Measurements from ENCODE around the gene PICALM.

The PICALM gene

GRCh38 chr11:86014221-86014620 lies 54.7 kb downstream of the PICALM start:
- no peak for DNase-seq
- Histone ChIP-seq H3K9me3 (ENCODE audit: severe bottlenecking) (no peaks in the 10 kb centered on the region), H3K4me3 (ENCODE audit: low read depth, low read length) (no peak overlapping the region), H3K36me3 (peaks cover 33% of the 10 kb centered on the region), H3K27ac (no peak overlapping the region), H3K27me3 (ENCODE audit: insufficient read depth, low read depth, severe bottlenecking) (no peaks in the 10 kb centered on the region)
- TF ChIP-seq CTCF (IDR thresholded peaks at IDR 0.05; ENCODE audit: low read depth, low read length), result no peak

GRCh38 chr11:86013713-86014112 lies 55.2 kb downstream of the PICALM start:
- peaks cover 33% of the 10 kb centered on the region for H3K36me3 ChIP-seq
- H3K4me3 ChIP-seq (ENCODE audit: low read depth, low read length), result no peak overlapping the region
- DNase-seq, result no peak
- no peaks in the 10 kb centered on the region for H3K27me3 ChIP-seq (ENCODE audit: insufficient read depth, low read depth, severe bottlenecking)
- no peaks in the 10 kb centered on the region for H3K9me3 ChIP-seq (ENCODE audit: severe bottlenecking)
- H3K27ac ChIP-seq, result no peak overlapping the region
- TF ChIP-seq CTCF (IDR thresholded peaks at IDR 0.05; ENCODE audit: low read depth, low read length), result no peak

GRCh38 chr11:86011175-86011574 lies 57.7 kb downstream of the PICALM start:
- no peak overlapping the region for H3K4me3 ChIP-seq (ENCODE audit: low read depth, low read length)
- no peak for DNase-seq
- H3K27ac ChIP-seq, result no peak overlapping the region
- no peaks in the 10 kb centered on the region for H3K9me3 ChIP-seq (ENCODE audit: severe bottlenecking)
- H3K36me3 ChIP-seq, result peaks cover 42% of the 10 kb centered on the region
- H3K27me3 ChIP-seq (ENCODE audit: insufficient read depth, low read depth, severe bottlenecking), result no peaks in the 10 kb centered on the region
- TF ChIP-seq CTCF (IDR thresholded peaks at IDR 0.05; ENCODE audit: low read depth, low read length), result no peak

GRCh38 chr11:86003654-86004053 lies 65.2 kb downstream of the PICALM start:
- DNase-seq, result no peak
- no peaks in the 10 kb centered on the region for H3K9me3 ChIP-seq (ENCODE audit: severe bottlenecking)
- H3K4me3 ChIP-seq (ENCODE audit: low read depth, low read length), result no peak overlapping the region
- no peak for TF ChIP-seq CTCF (IDR thresholded peaks at IDR 0.05; ENCODE audit: low read depth, low read length)
- H3K36me3 ChIP-seq, result peaks cover 42% of the 10 kb centered on the region
- no peak overlapping the region for H3K27ac ChIP-seq
- no peaks in the 10 kb centered on the region for H3K27me3 ChIP-seq (ENCODE audit: insufficient read depth, low read depth, severe bottlenecking)

GRCh38 chr11:86002431-86002830 lies 66.5 kb downstream of the PICALM start:
- Histone ChIP-seq H3K4me3 (ENCODE audit: low read depth, low read length) (no peak overlapping the region), H3K9me3 (ENCODE audit: severe bottlenecking) (no peaks in the 10 kb centered on the region), H3K27me3 (ENCODE audit: insufficient read depth, low read depth, severe bottlenecking) (no peaks in the 10 kb centered on the region), H3K27ac (no peak overlapping the region), H3K36me3 (peaks cover 49% of the 10 kb centered on the region)
- DNase-seq, result no peak
- no peak for TF ChIP-seq CTCF (IDR thresholded peaks at IDR 0.05; ENCODE audit: low read depth, low read length)

- no peak for DNase-seq
- H3K4me3 ChIP-seq (ENCODE audit: low read depth, low read length), result no peak overlapping the region
- TF ChIP-seq CTCF (IDR thresholded peaks at IDR 0.05; ENCODE audit: low read depth, low read length), result no peak
- H3K27me3 ChIP-seq (ENCODE audit: insufficient read depth, low read depth, severe bottlenecking), result no peaks in the 10 kb centered on the region
- peaks cover 37% of the 10 kb centered on the region for H3K36me3 ChIP-seq
- H3K27ac ChIP-seq, result no peak overlapping the region
- no peaks in the 10 kb centered on the region for H3K9me3 ChIP-seq (ENCODE audit: severe bottlenecking)
Measured at GRCh38 chr11:85991508-85991907, 77.4 kb downstream of the PICALM start.

Data from WERI-Rb-1 (cell line).